GM23338 (cell line): ENCODE measurements around the gene C6orf120. TPM values are rescaled to one million over a fixed set of nuclear protein-coding genes. Genes with fewer than 3 reads are reported as not detected.

Experiments used
- ATAC-seq: fragments of 200-7000 bp; cut with Tn5 transposase; 3 replicates; pipeline ENCODE4 v1.9.1; 2020
- DNase-seq: peaks from one replicate; pipeline ENCODE4 v3.0.0-alpha.2; 2015; ENCODE audit warnings: low spot score
- H2AFZ ChIP-seq: fragments of 200-600 bp; sonication (generic); 2 replicates; pipeline ENCODE4 v1.8.0; 2016; ENCODE audit warnings: antibody characterized with exemption, mild to moderate bottlenecking, moderate library complexity
- H3F3A ChIP-seq: fragments of 200-600 bp; sonication (generic); replicated peaks from 2 replicates; pipeline ENCODE4 v1.8.0; 2017; ENCODE audit warnings: antibody characterized with exemption, mixed run types, low read depth
- H3K27ac ChIP-seq: fragments of 200-600 bp; sonication (generic); 2 replicates; pipeline ENCODE4 v1.6.1; 2016; ENCODE audit warnings: low read depth
- H3K27me3 ChIP-seq: fragments of 200-600 bp; sonication (generic); 2 replicates; pipeline ENCODE4 v1.8.0; 2016; ENCODE audit warnings: mild to moderate bottlenecking, mixed run types, moderate library complexity; ENCODE audit not compliant: insufficient read depth
- H3K36me3 ChIP-seq: fragments of 200-600 bp; sonication (generic); 2 replicates; pipeline ENCODE4 v1.8.0; 2016; ENCODE audit warnings: mild to moderate bottlenecking; ENCODE audit not compliant: insufficient read depth
- H3K4me1 ChIP-seq: fragments of 200-600 bp; sonication (generic); 2 replicates; pipeline ENCODE4 v1.8.0; 2016; ENCODE audit warnings: mild to moderate bottlenecking, moderate library complexity; ENCODE audit not compliant: insufficient read depth
- H3K4me2 ChIP-seq: fragments of 200-600 bp; sonication (generic); 2 replicates; pipeline ENCODE4 v1.7.1; 2017; ENCODE audit warnings: mixed run types
- H3K4me3 ChIP-seq: fragments of 200-600 bp; sonication (generic); 2 replicates; pipeline ENCODE4 v1.6.1; 2016; ENCODE audit warnings: mixed run types
- H3K79me2 ChIP-seq: fragments of 200-600 bp; sonication (generic); replicated peaks from 2 replicates; pipeline ENCODE4 v1.8.0; 2017; ENCODE audit warnings: mild to moderate bottlenecking; ENCODE audit not compliant: insufficient read depth
- H3K9me2 ChIP-seq: fragments of 200-600 bp; sonication (generic); 2 replicates; pipeline ENCODE4 v1.8.0; 2017; ENCODE audit not compliant: insufficient read depth
- H4K20me1 ChIP-seq: fragments of 200-600 bp; sonication (generic); replicated peaks from 2 replicates; pipeline ENCODE4 v1.8.0; 2017; ENCODE audit warnings: mild to moderate bottlenecking; ENCODE audit not compliant: insufficient read depth
- H3K27ac Mint-ChIP-seq: 2 replicates; pipeline ENCODE4 v1.8.0; 2020; ENCODE audit warnings: inconsistent platforms, mild to moderate bottlenecking, moderate library complexity, mixed read lengths
- H3K27me3 Mint-ChIP-seq: 3 replicates; pipeline ENCODE4 v1.8.0; 2022; ENCODE audit warnings: low read depth, mild to moderate bottlenecking, moderate library complexity, mixed read lengths, inconsistent platforms; ENCODE audit not compliant: insufficient read depth, poor library complexity
- H3K36me3 Mint-ChIP-seq: 3 replicates; pipeline ENCODE4 v1.8.0; 2021; ENCODE audit warnings: low read depth, mild to moderate bottlenecking, inconsistent platforms, moderate library complexity, mixed read lengths
- H3K4me1 Mint-ChIP-seq: 3 replicates; pipeline ENCODE4 v1.8.0; 2020; ENCODE audit warnings: mild to moderate bottlenecking, inconsistent platforms, mixed read lengths
- H3K4me3 Mint-ChIP-seq: 3 replicates; pipeline ENCODE4 v1.8.0; 2021; ENCODE audit warnings: moderate library complexity, mild to moderate bottlenecking, inconsistent platforms, mixed read lengths
- H3K9me3 Mint-ChIP-seq: 3 replicates; pipeline ENCODE4 v1.8.0; 2020; ENCODE audit warnings: moderate library complexity, mild to moderate bottlenecking, inconsistent platforms, mixed read lengths
- CREB1 ChIP-seq: fragments of 250-450 bp; sonication (Bioruptor Pico); IDR thresholded peaks from 2 replicates; pipeline ENCODE4 v1.5.0; 2020; ENCODE audit warnings: low read depth, mild to moderate bottlenecking, moderate library complexity
- CTCF ChIP-seq, 2 experiments: fragments of 200-600 bp in 1 of 2; sonication (generic) in 1 of 2; conservative IDR thresholded peaks; 2 replicates each; pipeline versions ENCODE4 v1.5.1 to v1.6.1; 2016 to 2017; ENCODE audit warnings: antibody characterized with exemption in 2 of 2, low read depth in 2 of 2, mild to moderate bottlenecking in 2 of 2, moderate library complexity in 1 of 2
- EZH2 ChIP-seq: fragments of 200-600 bp; sonication (generic); IDR thresholded peaks from one replicate; pipeline ENCODE4 v1.8.0; 2017; ENCODE audit warnings: antibody characterized with exemption, mild to moderate bottlenecking, low read depth; ENCODE audit not compliant: unreplicated experiment
- EZH2phosphoT487 ChIP-seq: fragments of 200-600 bp; sonication (generic); IDR thresholded peaks from one replicate; pipeline ENCODE4 v1.8.1; 2018; ENCODE audit warnings: antibody characterized with exemption; ENCODE audit not compliant: unreplicated experiment
- JUNB ChIP-seq: IDR thresholded peaks from one replicate; pipeline ENCODE4 v1.6.1; 2016; ENCODE audit warnings: antibody characterized with exemption; ENCODE audit not compliant: unreplicated experiment
- NANOG ChIP-seq: IDR thresholded peaks from 2 replicates; pipeline ENCODE4 v1.6.1; 2016; ENCODE audit warnings: antibody characterized with exemption, borderline replicate concordance
- POLR2AphosphoS5 ChIP-seq: IDR thresholded peaks from 2 replicates; pipeline ENCODE4 v1.6.1; 2016; ENCODE audit warnings: antibody characterized with exemption, low read depth
- REST ChIP-seq: IDR thresholded peaks from one replicate; pipeline ENCODE4 v1.6.1; 2018; ENCODE audit warnings: antibody characterized with exemption; ENCODE audit not compliant: unreplicated experiment
- STAT1 ChIP-seq: IDR thresholded peaks from one replicate; pipeline ENCODE4 v1.6.1; 2016; ENCODE audit warnings: antibody characterized with exemption; ENCODE audit not compliant: unreplicated experiment
- ZNF114 ChIP-seq: fragments of 250-450 bp; sonication (Bioruptor Pico); IDR thresholded peaks from 2 replicates; pipeline ENCODE4 v1.5.0; 2020; ENCODE audit warnings: mild to moderate bottlenecking, moderate library complexity
- ZNF331 ChIP-seq: fragments of 250-450 bp; sonication (Bioruptor Pico); IDR thresholded peaks from 2 replicates; pipeline ENCODE4 v1.5.0; 2020; ENCODE audit warnings: low read depth, mild to moderate bottlenecking, moderate library complexity
- polyA plus RNA-seq: library from polyadenylated mRNA; unstranded; fragments of >200 nt; fragmentation: Nextera tagmentation; extraction: Ambion mirVana; gene quantifications from 2 replicates; pipeline ENCODE4 v1.2.1, GENCODE V29; 2016
- total RNA-seq: library from RNA; depleted of rRNA; stranded (reverse); fragments of >200 nt; shearing (Covaris generic); gene quantifications from 2 replicates; pipeline ENCODE4 v1.2.3, GENCODE V29; 2014
- TF ChIP-seq, protein P1 (sequence below): IDR thresholded peaks from 2 replicates; pipeline ENCODE4 v1.6.1; 2016; ENCODE audit warnings: antibody characterized with exemption
- TF ChIP-seq, protein P2 (sequence below): fragments of 250-450 bp; sonication (Bioruptor Pico); IDR thresholded peaks from 2 replicates; pipeline ENCODE4 v1.5.0; 2020; ENCODE audit warnings: mild to moderate bottlenecking, moderate library complexity

The C6orf120 gene
- total and polyA plus RNA-seq, 2 experiments from 2014 or later = 18.8 to 57.3 TPM

DNA sequence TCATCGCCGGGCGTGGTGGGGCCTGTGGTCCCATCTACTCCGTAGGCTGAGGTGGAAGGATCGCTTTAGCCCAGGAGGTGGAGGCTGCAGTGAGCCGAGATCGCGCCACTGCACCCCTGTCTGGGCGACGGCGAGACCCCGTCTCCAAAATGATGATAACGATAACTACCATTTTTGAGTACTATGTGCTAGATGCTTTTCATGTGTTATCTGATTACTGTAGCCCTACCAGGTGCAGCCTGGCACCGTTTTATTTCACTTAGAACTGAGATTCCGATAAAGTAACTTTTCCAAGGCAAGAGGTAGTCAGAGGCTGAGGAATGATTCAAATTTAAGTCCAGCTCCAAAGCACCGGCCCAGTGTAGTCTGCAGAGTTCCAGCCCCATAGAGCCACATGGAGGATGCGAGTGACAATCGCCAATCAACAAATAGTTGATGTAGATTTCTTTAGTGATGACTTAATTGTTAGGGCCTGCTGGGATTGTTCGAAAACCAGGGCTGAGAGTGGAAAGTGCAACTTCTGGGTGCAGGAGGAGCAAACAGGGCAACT is 50.2 kb downstream of the C6orf120 start:
- H3K79me2 ChIP-seq = peaks cover 14% of the 10 kb centered on the region
- H3K27ac ChIP-seq = peak overlapping the region; percentile 96
- peak overlapping the region; percentile 50; the same call in 1 of the 2 replicates for H2AFZ ChIP-seq
- peaks cover 27% of the 10 kb centered on the region for H3K4me1 ChIP-seq
- no peaks in the 10 kb centered on the region for H3K9me2 ChIP-seq
- no peaks in the 10 kb centered on the region for H3K27me3 ChIP-seq
- Mint-ChIP-seq H3K9me3 (no peaks in the 10 kb centered on the region), H3K27me3 (peaks cover 2% of the 10 kb centered on the region), H3K36me3 (peaks cover 8% of the 10 kb centered on the region), H3K4me1 (peaks cover 23% of the 10 kb centered on the region), H3K4me3 (peak overlapping the region; percentile 98), H3K27ac (peak overlapping the region; percentile 96)
- H3K4me2 ChIP-seq = peak overlapping the region; percentile 89
- ATAC-seq = peak; percentile 9
- H3K36me3 ChIP-seq = no peaks in the 10 kb centered on the region; the same call in 1 of the 2 replicates
- DNase-seq = peak; percentile 43
- peak overlapping the region; percentile 84 for H3K4me3 ChIP-seq
- no peaks in the 10 kb centered on the region for H3F3A ChIP-seq
- TF ChIP-seq CREB1 (no peak), ZNF331 (no peak), POLR2AphosphoS5 (no peak), CTCF (conservative IDR thresholded peaks at IDR 0.05; ENCODE audit: low read depth in 2 of 2) (no peak), NANOG (no peak), ZNF114 (CRISPR knock-in tag) (no peak), JUNB (no peak), EZH2phosphoT487 (no peak), EZH2 (no peak), STAT1 (no peak), REST (no peak)
- TF ChIP-seq, protein P1, sequence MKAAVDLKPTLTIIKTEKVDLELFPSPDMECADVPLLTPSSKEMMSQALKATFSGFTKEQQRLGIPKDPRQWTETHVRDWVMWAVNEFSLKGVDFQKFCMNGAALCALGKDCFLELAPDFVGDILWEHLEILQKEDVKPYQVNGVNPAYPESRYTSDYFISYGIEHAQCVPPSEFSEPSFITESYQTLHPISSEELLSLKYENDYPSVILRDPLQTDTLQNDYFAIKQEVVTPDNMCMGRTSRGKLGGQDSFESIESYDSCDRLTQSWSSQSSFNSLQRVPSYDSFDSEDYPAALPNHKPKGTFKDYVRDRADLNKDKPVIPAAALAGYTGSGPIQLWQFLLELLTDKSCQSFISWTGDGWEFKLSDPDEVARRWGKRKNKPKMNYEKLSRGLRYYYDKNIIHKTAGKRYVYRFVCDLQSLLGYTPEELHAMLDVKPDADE = no peak
- TF ChIP-seq, protein P2, sequence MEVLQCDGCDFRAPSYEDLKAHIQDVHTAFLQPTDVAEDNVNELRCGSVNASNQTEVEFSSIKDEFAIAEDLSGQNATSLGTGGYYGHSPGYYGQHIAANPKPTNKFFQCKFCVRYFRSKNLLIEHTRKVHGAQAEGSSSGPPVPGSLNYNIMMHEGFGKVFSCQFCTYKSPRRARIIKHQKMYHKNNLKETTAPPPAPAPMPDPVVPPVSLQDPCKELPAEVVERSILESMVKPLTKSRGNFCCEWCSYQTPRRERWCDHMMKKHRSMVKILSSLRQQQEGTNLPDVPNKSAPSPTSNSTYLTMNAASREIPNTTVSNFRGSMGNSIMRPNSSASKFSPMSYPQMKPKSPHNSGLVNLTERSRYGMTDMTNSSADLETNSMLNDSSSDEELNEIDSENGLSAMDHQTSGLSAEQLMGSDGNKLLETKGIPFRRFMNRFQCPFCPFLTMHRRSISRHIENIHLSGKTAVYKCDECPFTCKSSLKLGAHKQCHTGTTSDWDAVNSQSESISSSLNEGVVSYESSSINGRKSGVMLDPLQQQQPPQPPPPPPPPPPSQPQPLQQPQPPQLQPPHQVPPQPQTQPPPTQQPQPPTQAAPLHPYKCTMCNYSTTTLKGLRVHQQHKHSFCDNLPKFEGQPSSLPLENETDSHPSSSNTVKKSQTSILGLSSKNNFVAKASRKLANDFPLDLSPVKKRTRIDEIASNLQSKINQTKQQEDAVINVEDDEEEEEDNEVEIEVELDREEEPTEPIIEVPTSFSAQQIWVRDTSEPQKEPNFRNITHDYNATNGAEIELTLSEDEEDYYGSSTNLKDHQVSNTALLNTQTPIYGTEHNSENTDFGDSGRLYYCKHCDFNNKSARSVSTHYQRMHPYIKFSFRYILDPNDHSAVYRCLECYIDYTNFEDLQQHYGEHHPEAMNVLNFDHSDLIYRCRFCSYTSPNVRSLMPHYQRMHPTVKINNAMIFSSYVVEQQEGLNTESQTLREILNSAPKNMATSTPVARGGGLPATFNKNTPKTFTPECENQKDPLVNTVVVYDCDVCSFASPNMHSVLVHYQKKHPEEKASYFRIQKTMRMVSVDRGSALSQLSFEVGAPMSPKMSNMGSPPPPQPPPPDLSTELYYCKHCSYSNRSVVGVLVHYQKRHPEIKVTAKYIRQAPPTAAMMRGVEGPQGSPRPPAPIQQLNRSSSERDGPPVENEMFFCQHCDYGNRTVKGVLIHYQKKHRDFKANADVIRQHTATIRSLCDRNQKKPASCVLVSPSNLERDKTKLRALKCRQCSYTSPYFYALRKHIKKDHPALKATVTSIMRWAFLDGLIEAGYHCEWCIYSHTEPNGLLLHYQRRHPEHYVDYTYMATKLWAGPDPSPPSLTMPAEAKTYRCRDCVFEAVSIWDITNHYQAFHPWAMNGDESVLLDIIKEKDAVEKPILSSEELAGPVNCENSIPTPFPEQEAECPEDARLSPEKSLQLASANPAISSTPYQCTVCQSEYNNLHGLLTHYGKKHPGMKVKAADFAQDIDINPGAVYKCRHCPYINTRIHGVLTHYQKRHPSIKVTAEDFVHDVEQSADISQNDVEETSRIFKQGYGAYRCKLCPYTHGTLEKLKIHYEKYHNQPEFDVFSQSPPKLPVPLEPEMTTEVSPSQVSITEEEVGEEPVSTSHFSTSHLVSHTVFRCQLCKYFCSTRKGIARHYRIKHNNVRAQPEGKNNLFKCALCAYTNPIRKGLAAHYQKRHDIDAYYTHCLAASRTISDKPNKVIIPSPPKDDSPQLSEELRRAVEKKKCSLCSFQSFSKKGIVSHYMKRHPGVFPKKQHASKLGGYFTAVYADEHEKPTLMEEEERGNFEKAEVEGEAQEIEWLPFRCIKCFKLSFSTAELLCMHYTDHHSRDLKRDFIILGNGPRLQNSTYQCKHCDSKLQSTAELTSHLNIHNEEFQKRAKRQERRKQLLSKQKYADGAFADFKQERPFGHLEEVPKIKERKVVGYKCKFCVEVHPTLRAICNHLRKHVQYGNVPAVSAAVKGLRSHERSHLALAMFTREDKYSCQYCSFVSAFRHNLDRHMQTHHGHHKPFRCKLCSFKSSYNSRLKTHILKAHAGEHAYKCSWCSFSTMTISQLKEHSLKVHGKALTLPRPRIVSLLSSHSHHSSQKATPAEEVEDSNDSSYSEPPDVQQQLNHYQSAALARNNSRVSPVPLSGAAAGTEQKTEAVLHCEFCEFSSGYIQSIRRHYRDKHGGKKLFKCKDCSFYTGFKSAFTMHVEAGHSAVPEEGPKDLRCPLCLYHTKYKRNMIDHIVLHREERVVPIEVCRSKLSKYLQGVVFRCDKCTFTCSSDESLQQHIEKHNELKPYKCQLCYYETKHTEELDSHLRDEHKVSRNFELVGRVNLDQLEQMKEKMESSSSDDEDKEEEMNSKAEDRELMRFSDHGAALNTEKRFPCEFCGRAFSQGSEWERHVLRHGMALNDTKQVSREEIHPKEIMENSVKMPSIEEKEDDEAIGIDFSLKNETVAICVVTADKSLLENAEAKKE (CRISPR knock-in tag) = no peak
- 0 out of 2 replicates have a peak, but pooled peaks cover 4% of the 10 kb centered on the region for H4K20me1 ChIP-seq
